K562 (cell line): ENCODE results near the gene TNFRSF11A.

ENCODE experiments used
- CREM ChIP-seq: IDR thresholded peaks from 2 replicates; pipeline ENCODE4 v1.6.1; 2014; ENCODE audit warnings: antibody characterized with exemption, low read depth
- CTCF ChIP-seq, 3 experiments: IDR thresholded peaks in 2 of 3; conservative IDR thresholded peaks in 1 of 3; 2 replicates each; pipeline ENCODE4 v1.5.1; 2011 to 2012; ENCODE audit warnings: low read length in 3 of 3, mild to moderate bottlenecking in 3 of 3, control low read depth in 2 of 3, improper control_type of control experiment in 1 of 3, inconsistent platforms in 1 of 3, low read depth in 1 of 3, mixed read lengths in 1 of 3, moderate library complexity in 1 of 3; ENCODE audit not compliant: insufficient read depth in 2 of 3
- EGR1 ChIP-seq: fragments of 450-650 bp; conservative IDR thresholded peaks from 2 replicates; pipeline ENCODE4 v1.6.1; 2017; ENCODE audit warnings: mild to moderate bottlenecking
- HNRNPH1 ChIP-seq: fragments of 200-400 bp; formaldehyde crosslinking; optimal IDR thresholded peaks from 2 replicates; pipeline ENCODE3; 2017; ENCODE audit warnings: low read depth, mild to moderate bottlenecking, low read length, moderate library complexity
- RNF2 ChIP-seq: sonication (generic); IDR thresholded peaks from 2 replicates; pipeline ENCODE4 v1.6.1; 2016
- SPI1 ChIP-seq: IDR thresholded peaks from 2 replicates; pipeline ENCODE4 v1.6.1; 2011; ENCODE audit warnings: low read depth, low read length, control low read depth, borderline replicate concordance
- USF1 ChIP-seq: sonication (generic); formaldehyde crosslinking; IDR thresholded peaks from 2 replicates; pipeline ENCODE4 v1.9.0; 2022; ENCODE audit warnings: mild to moderate bottlenecking, missing genetic modification reagents
- ZNF274 ChIP-seq: IDR thresholded peaks from 2 replicates; pipeline ENCODE4 v1.6.1; 2011; ENCODE audit warnings: low read depth, mild to moderate bottlenecking, low read length, moderate library complexity, borderline replicate concordance

GRCh38 chr18:62300359-62300963, 24.6 kb upstream of the TNFRSF11A start:
- TF ChIP-seq HNRNPH1 (no peak), ZNF274 (no peak), CTCF (IDR thresholded peaks at IDR 0.05 in 2 of 3, conservative IDR thresholded peaks at IDR 0.05 in 1 of 3; ENCODE audit: insufficient read depth in 2 of 3, low read depth in 1 of 3, low read length in 3 of 3) (no peak), EGR1 (no peak), RNF2 (no peak), USF1 (CRISPR knock-in tag) (no peak), CREM (no peak), SPI1 (no peak)
